HepG2 (cell line): ENCODE data around the gene CTSZ.

ENCODE experiments used
- EZH2 ChIP-seq: conservative IDR thresholded peaks from 2 replicates; pipeline ENCODE4 v1.6.1; 2012; ENCODE audit warnings: mild to moderate bottlenecking, low read depth, low read length, moderate library complexity
- FOSL2 ChIP-seq: sonication (generic); formaldehyde crosslinking; IDR thresholded peaks from 2 replicates; pipeline ENCODE4 v1.4.0; 2020; ENCODE audit warnings: missing genetic modification reagents
- FOXK2 ChIP-seq: fragments of 450-650 bp; IDR thresholded peaks from 2 replicates; pipeline ENCODE4 v1.6.1; 2016
- ZSCAN20 ChIP-seq: sonication (generic); formaldehyde crosslinking; IDR thresholded peaks from 2 replicates; pipeline ENCODE4 v1.4.0; 2020; ENCODE audit warnings: missing genetic modification reagents, mild to moderate bottlenecking, borderline replicate concordance
- ZSCAN25 ChIP-seq: sonication (generic); formaldehyde crosslinking; IDR thresholded peaks from 2 replicates; pipeline ENCODE4 v1.8.0; 2022; ENCODE audit warnings: mild to moderate bottlenecking, missing genetic modification reagents
- ZSCAN9 ChIP-seq: IDR thresholded peaks from 2 replicates; pipeline ENCODE4 v1.6.1; 2016; ENCODE audit warnings: borderline replicate concordance
- TF ChIP-seq, protein P1 (sequence below): sonication (generic); formaldehyde crosslinking; IDR thresholded peaks from 2 replicates; pipeline ENCODE4 v1.5.0; 2020; ENCODE audit warnings: mild to moderate bottlenecking, missing genetic modification reagents, moderate library complexity
- TF ChIP-seq, protein P2 (sequence below): sonication (generic); formaldehyde crosslinking; IDR thresholded peaks from 2 replicates; pipeline ENCODE4 v1.8.1; 2022; ENCODE audit warnings: mild to moderate bottlenecking, missing genetic modification reagents

DNA sequence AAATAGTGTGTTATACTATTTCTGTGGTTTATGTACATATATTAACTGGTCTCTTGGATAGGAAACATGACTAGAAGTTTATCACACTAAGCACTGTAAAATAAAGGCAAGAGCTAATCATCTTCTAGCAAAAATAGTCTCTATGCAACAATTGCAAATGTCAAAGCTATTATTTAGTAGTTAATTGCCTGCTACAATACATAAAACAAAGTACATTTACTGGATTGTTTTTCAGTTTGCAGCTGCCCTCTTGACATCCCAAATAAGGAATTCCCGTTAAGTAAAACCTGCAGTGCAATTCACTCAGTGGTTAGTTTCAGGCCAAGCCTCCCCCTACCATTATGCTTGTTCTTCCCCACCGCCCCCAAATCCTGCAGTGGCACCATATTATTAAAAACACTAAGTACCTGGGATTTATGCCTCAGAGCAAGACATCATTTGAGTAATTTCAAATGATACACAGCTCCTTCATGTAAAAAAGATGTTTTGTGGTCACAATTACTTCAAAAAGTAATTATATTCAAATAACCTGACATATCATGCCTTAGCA, 26.6 kb upstream of the CTSZ start:
- TF ChIP-seq FOSL2, result no peak
- no peak for TF ChIP-seq ZSCAN9
- TF ChIP-seq, protein P1, sequence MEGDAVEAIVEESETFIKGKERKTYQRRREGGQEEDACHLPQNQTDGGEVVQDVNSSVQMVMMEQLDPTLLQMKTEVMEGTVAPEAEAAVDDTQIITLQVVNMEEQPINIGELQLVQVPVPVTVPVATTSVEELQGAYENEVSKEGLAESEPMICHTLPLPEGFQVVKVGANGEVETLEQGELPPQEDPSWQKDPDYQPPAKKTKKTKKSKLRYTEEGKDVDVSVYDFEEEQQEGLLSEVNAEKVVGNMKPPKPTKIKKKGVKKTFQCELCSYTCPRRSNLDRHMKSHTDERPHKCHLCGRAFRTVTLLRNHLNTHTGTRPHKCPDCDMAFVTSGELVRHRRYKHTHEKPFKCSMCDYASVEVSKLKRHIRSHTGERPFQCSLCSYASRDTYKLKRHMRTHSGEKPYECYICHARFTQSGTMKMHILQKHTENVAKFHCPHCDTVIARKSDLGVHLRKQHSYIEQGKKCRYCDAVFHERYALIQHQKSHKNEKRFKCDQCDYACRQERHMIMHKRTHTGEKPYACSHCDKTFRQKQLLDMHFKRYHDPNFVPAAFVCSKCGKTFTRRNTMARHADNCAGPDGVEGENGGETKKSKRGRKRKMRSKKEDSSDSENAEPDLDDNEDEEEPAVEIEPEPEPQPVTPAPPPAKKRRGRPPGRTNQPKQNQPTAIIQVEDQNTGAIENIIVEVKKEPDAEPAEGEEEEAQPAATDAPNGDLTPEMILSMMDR (CRISPR knock-in tag), result no peak
- TF ChIP-seq FOXK2, result no peak
- no peak for TF ChIP-seq ZSCAN20 (CRISPR knock-in tag)
- TF ChIP-seq ZSCAN25 (CRISPR knock-in tag), result no peak
- TF ChIP-seq EZH2, result no peak
- TF ChIP-seq, protein P2, sequence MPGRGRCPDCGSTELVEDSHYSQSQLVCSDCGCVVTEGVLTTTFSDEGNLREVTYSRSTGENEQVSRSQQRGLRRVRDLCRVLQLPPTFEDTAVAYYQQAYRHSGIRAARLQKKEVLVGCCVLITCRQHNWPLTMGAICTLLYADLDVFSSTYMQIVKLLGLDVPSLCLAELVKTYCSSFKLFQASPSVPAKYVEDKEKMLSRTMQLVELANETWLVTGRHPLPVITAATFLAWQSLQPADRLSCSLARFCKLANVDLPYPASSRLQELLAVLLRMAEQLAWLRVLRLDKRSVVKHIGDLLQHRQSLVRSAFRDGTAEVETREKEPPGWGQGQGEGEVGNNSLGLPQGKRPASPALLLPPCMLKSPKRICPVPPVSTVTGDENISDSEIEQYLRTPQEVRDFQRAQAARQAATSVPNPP, result no peak
